HG03095 (cell line): ENCODE data around the gene FABP3.
"Not testable (repeated sequence)": the region's sequence is repeated elsewhere in the genome, so short reads cannot be mapped to it uniquely, and the experiment has no call there.

Experiments used
- ATAC-seq: cut with Tn5 transposase; IDR thresholded peaks from one replicate; pipeline ENCODE4 v1.9.1; 2021; ENCODE audit warnings: moderate library complexity; ENCODE audit not compliant: unreplicated experiment

The FABP3 gene

GRCh38 chr1:31399976-31400375, 27.1 kb upstream of the FABP3 start:
- no peak for ATAC-seq

DNA sequence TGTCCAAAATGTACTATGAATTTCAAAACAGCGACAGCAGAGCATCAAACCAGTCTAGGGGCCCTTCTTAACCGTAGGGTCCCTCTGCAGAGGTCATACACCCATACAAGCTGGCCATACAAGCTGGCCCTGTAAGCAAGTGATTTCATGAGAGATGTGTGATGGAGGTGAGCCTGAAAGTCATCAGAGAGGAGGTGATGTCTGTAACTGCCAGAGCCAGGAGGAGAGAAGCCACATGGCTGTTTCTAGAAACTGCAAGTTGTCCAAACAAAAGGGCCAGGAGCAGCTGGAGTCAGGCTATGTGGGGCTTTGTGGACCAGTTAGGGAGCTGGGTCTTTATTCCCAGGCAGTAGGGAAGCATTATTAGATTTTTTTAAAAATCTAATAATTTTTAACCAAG, 25.4 kb upstream of the FABP3 start:
- no peak for ATAC-seq

- ATAC-seq, result no peak
These were observed 24.7 kb upstream of the FABP3 start for GRCh38 chr1:31397360-31398095.

GRCh38 chr1:31396633-31397351, 23.9 kb upstream of the FABP3 start:
- ATAC-seq, result no peak

DNA sequence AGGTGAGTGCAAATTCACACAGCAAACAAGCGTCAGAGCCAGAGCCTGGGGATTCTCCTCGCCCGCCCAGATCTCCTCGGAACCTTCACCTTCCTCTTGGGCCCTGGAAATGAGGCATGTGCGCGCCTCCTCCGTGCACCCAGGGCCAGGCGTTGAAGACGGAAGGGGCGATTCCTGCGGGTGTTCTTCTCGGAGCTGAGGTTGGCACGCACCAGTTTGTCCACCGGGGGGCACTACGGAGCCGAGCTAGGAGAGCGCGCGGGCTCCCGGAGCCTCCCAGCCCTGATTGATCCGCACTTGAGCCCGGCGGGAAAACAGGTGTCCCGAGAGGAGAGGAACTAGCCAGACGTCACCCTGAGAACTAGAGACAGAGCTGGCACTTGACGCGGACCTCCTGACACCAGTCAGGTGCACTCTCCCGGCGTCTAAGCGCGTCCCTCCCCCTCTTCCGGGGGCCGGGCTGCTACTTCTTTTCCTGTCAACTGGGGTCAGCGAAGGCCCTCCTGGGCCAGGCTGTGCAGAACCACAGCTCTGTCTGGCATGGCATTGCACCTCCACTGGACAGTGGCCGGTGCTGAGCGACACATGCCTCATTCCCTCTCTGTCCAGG, 21.8 kb upstream of the FABP3 start:
- no peak for ATAC-seq

DNA sequence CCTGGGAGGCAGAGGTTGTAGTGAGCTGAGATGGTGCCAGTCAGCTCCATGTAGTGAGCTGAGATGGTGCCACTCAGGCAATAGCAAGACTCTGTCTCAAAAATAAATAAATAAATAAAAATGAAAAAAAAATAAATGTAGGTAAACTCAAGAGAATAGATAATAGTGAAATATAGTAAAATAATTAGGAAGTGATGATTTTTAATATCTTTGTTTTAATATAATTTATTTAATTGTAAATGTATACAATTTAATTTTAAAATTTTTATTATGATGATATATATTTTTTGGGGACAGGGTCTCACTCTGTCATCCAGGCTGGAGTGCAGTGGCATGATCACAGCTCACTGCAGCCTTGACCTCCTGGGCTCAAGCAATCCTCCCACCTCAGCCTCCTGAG, 20.6 kb upstream of the FABP3 start:
- ATAC-seq, result no peak

DNA sequence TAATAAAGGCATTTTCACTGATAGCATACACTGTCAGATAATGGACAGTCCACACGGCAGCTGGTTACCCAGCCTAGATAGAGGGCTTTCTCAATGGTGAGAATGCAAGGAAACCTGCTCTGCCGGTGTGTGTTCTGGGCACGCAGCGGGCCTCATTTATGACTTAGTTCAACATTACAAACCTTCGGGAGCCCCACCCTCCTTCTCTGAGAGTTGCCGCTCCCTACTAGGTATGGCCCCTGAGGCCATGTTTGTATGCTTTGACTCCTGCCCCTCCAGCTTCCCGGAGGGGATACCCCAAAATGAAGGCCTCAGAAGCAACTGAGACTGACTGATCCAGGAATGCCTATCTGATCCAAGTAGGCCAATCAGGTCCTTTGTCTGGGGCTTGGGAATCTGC, 17.2 kb upstream of the FABP3 start:
- no peak for ATAC-seq

DNA sequence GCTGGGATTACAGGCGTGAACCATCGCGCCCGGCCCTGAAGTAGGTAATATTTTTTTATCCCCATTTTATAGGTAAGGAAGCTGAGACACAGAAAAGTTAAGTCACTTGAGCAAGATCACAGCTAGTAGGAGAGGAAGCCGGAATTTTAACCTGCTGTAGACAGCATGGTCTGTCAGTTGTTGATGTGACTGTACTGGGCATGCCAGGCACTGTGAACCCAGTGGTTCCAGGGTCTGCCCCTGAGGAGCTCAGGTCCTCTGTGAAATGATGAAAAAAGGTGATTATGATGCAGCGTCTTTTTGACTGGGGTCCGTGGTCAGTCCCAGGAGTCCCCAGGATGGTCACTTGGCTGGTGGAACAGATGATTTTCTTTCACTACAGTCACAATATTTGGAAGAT, 16.7 kb upstream of the FABP3 start:
- no peak for ATAC-seq

GRCh38 chr1:31387612-31388011, 14.7 kb upstream of the FABP3 start:
- no peak for ATAC-seq

DNA sequence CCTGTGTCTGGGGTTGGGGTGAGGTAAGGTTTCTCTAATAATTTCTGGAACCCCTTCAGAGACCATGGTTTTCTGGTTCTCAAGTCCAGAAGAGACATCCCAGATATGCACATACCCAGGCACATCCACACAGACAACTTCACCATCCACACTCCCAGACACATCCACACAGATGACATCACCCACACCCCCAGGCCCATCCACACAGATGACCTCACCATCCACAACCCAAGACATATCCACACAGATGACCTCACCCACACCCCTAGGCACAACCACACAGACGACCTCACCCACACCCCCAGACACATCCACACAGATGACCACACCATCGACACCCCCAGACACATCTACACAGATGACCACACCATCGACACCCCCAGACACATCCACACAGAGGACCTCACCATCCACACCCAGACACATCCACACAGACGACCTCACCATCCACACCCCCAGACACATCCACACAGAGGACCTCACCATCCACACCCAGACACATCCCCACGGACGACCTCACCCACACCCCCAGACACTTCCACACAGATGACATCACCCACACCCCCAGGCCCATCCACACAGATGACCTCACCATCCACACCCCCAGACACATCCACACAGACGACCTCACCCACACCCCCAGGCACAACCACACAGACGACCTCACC, 13.8 kb upstream of the FABP3 start:
- not testable (repeated sequence) for ATAC-seq

DNA sequence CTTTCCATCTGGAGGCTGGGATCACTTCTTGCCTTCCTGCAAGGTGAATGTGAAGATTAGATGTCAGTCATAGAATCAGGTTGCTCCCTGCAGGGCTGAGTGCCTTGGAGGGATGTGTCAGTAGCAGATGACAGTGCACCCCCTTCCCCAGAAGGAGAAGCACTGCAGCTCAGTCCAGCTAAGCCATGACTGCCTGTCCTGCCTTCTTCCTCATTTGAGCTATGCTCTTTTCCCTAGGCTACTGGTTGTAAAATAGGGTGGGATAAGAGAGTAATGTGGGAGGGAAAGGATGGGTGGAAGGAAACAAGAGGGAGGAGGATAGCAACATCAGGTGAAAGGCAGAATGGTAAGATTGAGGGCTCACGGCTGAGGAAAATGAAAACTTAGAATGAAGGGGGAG, 11.1 kb upstream of the FABP3 start:
- ATAC-seq, result no peak

- ATAC-seq, result no peak
These were observed 9.6 kb upstream of the FABP3 start for GRCh38 chr1:31382379-31382989.

DNA sequence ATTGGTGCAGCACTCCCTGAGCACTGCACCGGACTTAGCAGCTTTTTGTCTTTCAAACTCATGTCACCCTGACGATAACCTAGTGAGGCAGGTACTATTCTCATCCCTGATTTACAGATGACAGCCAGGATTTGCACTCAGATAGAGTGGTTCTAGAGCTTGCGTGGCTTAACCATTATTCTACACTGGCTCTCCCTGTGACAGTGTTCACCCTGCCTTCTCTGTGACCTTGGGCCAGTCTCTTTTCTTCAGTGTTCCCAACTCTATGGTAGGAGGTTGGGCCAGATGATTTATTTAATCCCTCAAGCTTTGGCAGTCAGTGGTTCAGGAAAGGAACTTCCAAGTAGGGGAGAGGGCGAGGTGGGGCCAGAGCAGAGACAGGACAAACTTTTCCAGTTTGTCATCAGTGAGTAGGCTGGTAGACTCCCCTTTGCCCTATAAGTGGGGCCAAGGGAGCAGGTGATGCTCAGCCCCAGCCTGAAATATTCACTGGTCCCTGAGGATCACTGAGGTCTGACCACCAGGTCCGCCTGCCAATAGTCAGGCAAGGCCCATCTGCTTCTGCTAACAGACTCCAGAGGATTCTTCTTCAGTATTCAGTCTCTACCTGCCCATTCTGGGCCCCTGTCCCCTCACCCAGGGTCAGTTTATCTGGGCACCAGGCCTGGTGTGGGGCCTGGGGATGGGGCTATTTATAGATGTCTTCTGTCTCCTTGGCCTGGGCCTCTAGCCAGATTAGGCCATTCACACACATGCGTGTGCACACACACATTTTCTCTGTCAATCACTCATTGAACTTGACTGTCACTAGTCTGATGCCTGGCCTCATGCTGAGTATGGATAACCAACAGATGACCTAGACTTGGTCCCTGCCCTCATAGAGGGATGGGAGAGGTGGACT, 8.8 kb upstream of the FABP3 start:
- no peak for ATAC-seq

DNA sequence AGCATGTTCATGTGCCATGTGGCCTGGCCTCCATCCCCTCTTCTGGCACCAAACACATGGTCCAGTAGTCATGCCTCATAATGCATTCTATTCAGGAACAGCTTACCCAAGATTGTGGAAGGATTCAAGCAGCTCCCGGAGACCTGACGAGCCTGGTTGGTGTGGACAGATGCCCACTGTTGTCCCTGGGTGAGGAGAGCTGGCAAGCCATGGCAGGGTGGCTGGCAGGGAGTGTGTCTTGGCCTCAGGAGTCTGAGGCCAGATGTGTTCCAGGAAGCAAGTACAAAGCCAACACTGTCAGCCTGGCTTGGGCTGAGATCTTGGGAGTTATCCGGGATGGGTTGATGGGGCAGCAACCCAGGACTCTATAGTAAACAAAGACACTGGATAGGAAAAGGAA, 7.3 kb upstream of the FABP3 start:
- no peak for ATAC-seq

DNA sequence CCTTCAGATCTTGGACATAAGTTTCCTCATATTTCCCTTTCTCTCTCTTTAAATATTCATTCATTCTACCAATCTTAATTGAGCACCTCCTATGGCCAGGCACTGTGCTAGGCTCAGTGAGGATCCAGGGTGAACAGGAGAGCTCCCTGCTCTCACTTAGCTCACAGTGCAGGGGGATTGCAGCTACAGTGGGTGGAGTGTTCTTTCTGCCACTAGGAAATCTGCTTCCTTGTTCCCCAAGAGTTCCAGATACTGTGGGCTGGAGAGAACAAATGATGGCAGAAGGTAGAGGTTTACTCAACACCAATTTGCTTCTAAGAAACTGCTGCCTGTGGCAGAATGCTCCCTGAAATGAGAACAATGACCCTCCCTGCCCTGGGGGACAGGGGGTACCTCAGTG, 5.1 kb upstream of the FABP3 start:
- ATAC-seq, result no peak

DNA sequence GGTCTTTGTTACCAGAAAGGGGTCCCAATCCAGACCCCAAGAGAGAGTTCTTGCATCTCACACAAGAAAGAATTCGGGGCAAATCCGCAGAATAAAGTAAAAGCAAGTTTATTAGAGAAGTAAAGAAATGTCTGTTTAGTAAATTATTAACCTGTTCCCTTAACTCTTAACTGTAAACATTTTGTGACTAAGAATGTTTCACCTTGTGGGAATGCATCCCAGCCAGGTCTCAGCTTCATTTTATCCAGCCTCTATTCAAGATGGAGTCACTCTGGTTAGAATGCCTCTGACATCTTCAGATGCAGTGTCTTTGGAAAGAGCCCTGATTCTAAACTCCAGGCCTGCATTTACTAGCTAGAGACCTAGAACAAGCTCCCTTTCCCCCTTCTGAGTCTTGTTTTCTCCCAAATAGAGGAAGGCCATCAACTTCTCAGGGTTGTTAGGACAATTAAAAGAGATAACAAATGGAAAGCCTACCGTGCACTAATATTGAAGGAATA, 4.5 kb upstream of the FABP3 start:
- no peak for ATAC-seq

DNA sequence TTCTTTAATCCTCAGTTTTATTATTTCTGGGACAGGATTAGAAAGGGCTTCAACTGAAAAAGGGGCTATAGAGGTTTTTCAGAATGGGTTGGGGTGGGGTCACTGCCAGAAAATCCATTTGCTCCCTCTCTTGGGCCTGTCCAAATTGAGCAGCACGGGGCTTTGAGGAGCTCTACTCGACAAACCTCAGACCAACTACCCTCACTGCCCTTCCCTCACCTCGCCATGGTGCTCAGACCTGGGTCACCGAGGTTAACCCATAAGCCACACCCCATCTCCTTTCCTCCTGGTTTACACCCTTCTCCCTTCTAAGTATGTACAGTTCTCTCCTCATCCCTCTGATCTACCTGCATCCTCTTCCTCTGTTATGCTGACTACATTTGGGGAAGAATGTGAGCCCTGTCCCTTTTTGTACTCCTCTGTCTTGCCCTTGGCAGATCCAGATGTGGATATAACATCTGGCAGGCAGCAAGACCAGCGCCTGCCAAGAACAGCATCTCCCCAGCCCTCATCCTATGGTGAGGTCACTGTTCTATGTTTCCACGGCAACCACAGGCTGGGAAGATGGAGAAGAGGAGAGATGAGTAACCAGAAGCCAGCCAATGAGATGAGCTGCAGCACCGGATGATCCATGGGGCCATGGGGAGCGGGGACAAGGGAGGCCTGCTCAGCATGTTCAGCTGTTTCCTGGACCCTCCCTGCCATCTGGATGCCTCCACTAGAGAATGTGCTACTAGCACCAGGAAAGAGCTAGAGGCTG, 3.7 kb upstream of the FABP3 start:
- no peak for ATAC-seq

DNA sequence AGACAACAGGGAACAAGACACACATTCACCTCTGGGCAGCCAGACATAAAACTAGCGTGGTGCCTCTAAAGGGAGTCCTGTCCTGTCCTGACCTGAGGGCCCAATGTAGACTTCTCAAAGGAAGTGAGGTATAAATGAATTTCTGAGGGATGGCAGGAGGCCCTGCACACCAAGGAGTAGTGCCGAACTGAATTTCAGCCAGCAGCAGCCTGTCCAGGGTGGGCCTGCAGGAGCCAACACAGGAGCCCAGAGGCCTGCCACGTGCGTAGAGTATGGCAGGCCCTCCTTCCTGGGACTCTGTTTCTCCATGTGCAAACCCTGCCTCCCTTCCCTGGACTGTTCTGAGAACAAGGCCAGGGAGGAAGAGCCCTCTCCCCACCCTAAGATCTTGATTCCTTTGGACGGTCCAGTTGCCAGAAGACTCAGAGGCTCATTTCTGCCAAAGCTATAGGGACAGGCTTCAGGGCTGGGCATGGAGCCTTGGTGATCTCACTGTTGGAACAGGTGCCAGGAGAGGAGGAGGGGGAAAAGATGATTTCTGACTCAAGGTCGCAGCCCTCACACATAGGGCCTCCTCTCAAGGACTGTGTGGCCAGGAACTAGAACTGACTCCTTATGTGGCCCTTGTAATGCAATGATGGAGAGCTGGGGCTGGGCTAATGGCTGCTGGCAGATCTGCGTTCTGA, 1.8 kb upstream of the FABP3 start:
- no peak for ATAC-seq
